H9 (cell line): ENCODE data around the gene FEN1. TPM values are rescaled to one million over a fixed set of nuclear protein-coding genes. Genes with fewer than 3 reads are reported as not detected.

Experiments
- DNase-seq: peaks from one replicate; pipeline ENCODE4 v3.0.0-alpha.2; 2017
- H2AFZ ChIP-seq: one replicate; pipeline ENCODE4 v1.6.1; 2013; ENCODE audit warnings: mild to moderate bottlenecking, low read length, control low read depth, moderate library complexity
- H2AK5ac ChIP-seq: 2 replicates; pipeline ENCODE4 v1.6.1; 2013; ENCODE audit warnings: low read length, control low read depth, mixed read lengths; ENCODE audit not compliant: insufficient read length
- H2BK120ac ChIP-seq: one replicate; pipeline ENCODE4 v1.6.1; 2013; ENCODE audit warnings: low read depth, mild to moderate bottlenecking, low read length, control low read depth, inconsistent platforms; ENCODE audit not compliant: poor library complexity, severe bottlenecking
- H2BK12ac ChIP-seq: 2 replicates; pipeline ENCODE4 v1.6.1; 2013; ENCODE audit warnings: low read length, control low read depth, mixed read lengths, low read depth; ENCODE audit not compliant: insufficient read length
- H2BK15ac ChIP-seq: 2 replicates; pipeline ENCODE4 v1.6.1; 2013; ENCODE audit warnings: low read depth, low read length, control low read depth
- H2BK20ac ChIP-seq: one replicate; pipeline ENCODE4 v1.6.1; 2013; ENCODE audit warnings: low read depth, mild to moderate bottlenecking, low read length, control low read depth, inconsistent platforms; ENCODE audit not compliant: poor library complexity, severe bottlenecking
- H2BK5ac ChIP-seq: 2 replicates; pipeline ENCODE4 v1.6.1; 2013; ENCODE audit warnings: low read length, control low read depth, mixed read lengths; ENCODE audit not compliant: insufficient read length
- H3K14ac ChIP-seq: 2 replicates; pipeline ENCODE4 v1.6.1; 2013; ENCODE audit warnings: low read length, control low read depth; ENCODE audit not compliant: insufficient read depth
- H3K18ac ChIP-seq: 2 replicates; pipeline ENCODE4 v1.6.1; 2013; ENCODE audit warnings: low read depth, mild to moderate bottlenecking, mixed read lengths, low read length, control low read depth; ENCODE audit not compliant: insufficient read length
- H3K23ac ChIP-seq: 2 replicates; pipeline ENCODE4 v1.6.1; 2013; ENCODE audit warnings: low read length, control low read depth, mixed read lengths, low read depth; ENCODE audit not compliant: insufficient read length
- H3K23me2 ChIP-seq: 2 replicates; pipeline ENCODE4 v1.6.1; 2013; ENCODE audit warnings: low read depth, mild to moderate bottlenecking, mixed read lengths, low read length, control low read depth; ENCODE audit not compliant: insufficient read length, poor library complexity, severe bottlenecking
- H3K27ac ChIP-seq: 2 replicates; pipeline ENCODE4 v1.5.1; 2013; ENCODE audit warnings: low read length, control low read depth, mixed read lengths, low read depth; ENCODE audit not compliant: insufficient read length
- H3K27me3 ChIP-seq: 2 replicates; pipeline ENCODE4 v1.6.1; 2013; ENCODE audit warnings: low read length, control low read depth, inconsistent platforms; ENCODE audit not compliant: insufficient read depth
- H3K4ac ChIP-seq: 2 replicates; pipeline ENCODE4 v1.6.1; 2013; ENCODE audit warnings: low read depth, mild to moderate bottlenecking, control low read depth, inconsistent platforms, low read length, moderate library complexity
- H3K4me1 ChIP-seq: 2 replicates; pipeline ENCODE4 v1.6.1; 2013; ENCODE audit warnings: low read length, control low read depth, inconsistent platforms; ENCODE audit not compliant: insufficient read depth
- H3K4me2 ChIP-seq: 2 replicates; pipeline ENCODE4 v1.6.1; 2013; ENCODE audit warnings: low read length, control low read depth, mixed read lengths; ENCODE audit not compliant: insufficient read length, insufficient read depth
- H3K56ac ChIP-seq: 2 replicates; pipeline ENCODE4 v1.6.1; 2013; ENCODE audit warnings: low read depth, mild to moderate bottlenecking, mixed read lengths, low read length, control low read depth; ENCODE audit not compliant: insufficient read length
- H3K79me1 ChIP-seq: 2 replicates; pipeline ENCODE4 v1.6.1; 2013; ENCODE audit warnings: low read depth, mild to moderate bottlenecking, moderate library complexity, low read length, control low read depth, inconsistent platforms; ENCODE audit not compliant: insufficient read depth, poor library complexity, severe bottlenecking
- H3K79me2 ChIP-seq: 2 replicates; pipeline ENCODE4 v1.6.1; 2013; ENCODE audit warnings: low read length, control low read depth, inconsistent platforms; ENCODE audit not compliant: insufficient read depth
- H3K9ac ChIP-seq: 2 replicates; pipeline ENCODE4 v1.6.1; 2013; ENCODE audit warnings: low read length, control low read depth, mixed read lengths; ENCODE audit not compliant: insufficient read length; ENCODE audit errors: extremely low read depth
- H3K9me3 ChIP-seq: one replicate; pipeline ENCODE4 v1.6.1; 2013; ENCODE audit warnings: low read depth, low read length, inconsistent platforms; ENCODE audit not compliant: control insufficient read depth
- H3T11ph ChIP-seq: one replicate; pipeline ENCODE4 v1.6.1; 2013; ENCODE audit warnings: mild to moderate bottlenecking, low read length, control low read depth, inconsistent platforms
- H4K20me1 ChIP-seq: one replicate; pipeline ENCODE4 v1.6.1; 2013; ENCODE audit not compliant: control insufficient read depth, insufficient read length, insufficient read depth
- H4K5ac ChIP-seq: 2 replicates; pipeline ENCODE4 v1.6.1; 2013; ENCODE audit warnings: low read depth, mild to moderate bottlenecking, mixed read lengths, low read length, control low read depth; ENCODE audit not compliant: insufficient read length
- H4K8ac ChIP-seq: replicated peaks from 2 replicates; pipeline ENCODE4 v1.6.1; 2013; ENCODE audit warnings: low read length, control low read depth, mixed read lengths, low read depth; ENCODE audit not compliant: insufficient read length
- H4K91ac ChIP-seq: 2 replicates; pipeline ENCODE4 v1.6.1; 2013; ENCODE audit warnings: low read depth, mild to moderate bottlenecking, moderate library complexity, mixed read lengths, low read length, control low read depth; ENCODE audit not compliant: insufficient read length
- H3K27ac Mint-ChIP-seq, 3 experiments: 2 replicates in 2 of 3; 3 replicates in 1 of 3; pipeline ENCODE4 v1.8.0; 2020 to 2021; ENCODE audit warnings: mixed read lengths in 3 of 3, mild to moderate bottlenecking in 1 of 3, moderate library complexity in 1 of 3
- H3K27me3 Mint-ChIP-seq: 2 replicates; pipeline ENCODE4 v1.8.0; 2021; ENCODE audit warnings: low read depth, mild to moderate bottlenecking, moderate library complexity, mixed read lengths
- H3K36me3 Mint-ChIP-seq, 3 experiments: 2 replicates in 2 of 3; 3 replicates in 1 of 3; pipeline ENCODE4 v1.8.0; 2020 to 2021; ENCODE audit warnings: low read depth in 3 of 3, mixed read lengths in 3 of 3; ENCODE audit not compliant: insufficient read depth in 1 of 3
- H3K4me1 Mint-ChIP-seq, 2 experiments: 2 replicates each; pipeline ENCODE4 v1.8.0; 2020; ENCODE audit warnings: mixed read lengths in 2 of 2
- H3K4me3 Mint-ChIP-seq, 2 experiments: 2 replicates in 1 of 2; 3 replicates in 1 of 2; pipeline ENCODE4 v1.8.0; 2020 to 2021; ENCODE audit warnings: mild to moderate bottlenecking in 2 of 2, mixed read lengths in 2 of 2, moderate library complexity in 1 of 2
- H3K9me3 Mint-ChIP-seq, 2 experiments: 2 replicates in 1 of 2; 3 replicates in 1 of 2; pipeline ENCODE4 v1.8.0; 2020; ENCODE audit warnings: mild to moderate bottlenecking in 2 of 2, mixed read lengths in 2 of 2, moderate library complexity in 1 of 2
- WGBS: extraction: QIAGEN DNeasy Blood & Tissue Kit; methylation state at CpG from one replicate; pipeline ENCODE4 v1.1.7; 2013; ENCODE audit warnings: missing lambda C conversion rate, low lambda C conversion rate, mixed read lengths; ENCODE audit not compliant: insufficient read length; ENCODE audit errors: extremely low coverage; 5-methylcytosine and 5-hydroxymethylcytosine counted together
- total RNA-seq: library from RNA; stranded (reverse); gene quantifications from 2 replicates; pipeline ENCODE4 v1.2.1, GENCODE V29; 2021
- TF ChIP-seq, protein P1 (sequence below): fragments of 200-600 bp; sonication (generic); conservative IDR thresholded peaks from 3 replicates; pipeline ENCODE4 v1.8.0; 2021; ENCODE audit warnings: antibody characterized with exemption, mild to moderate bottlenecking

The FEN1 gene
- total RNA-seq, 1 experiment from 2014 or later, result 114 TPM

DNA sequence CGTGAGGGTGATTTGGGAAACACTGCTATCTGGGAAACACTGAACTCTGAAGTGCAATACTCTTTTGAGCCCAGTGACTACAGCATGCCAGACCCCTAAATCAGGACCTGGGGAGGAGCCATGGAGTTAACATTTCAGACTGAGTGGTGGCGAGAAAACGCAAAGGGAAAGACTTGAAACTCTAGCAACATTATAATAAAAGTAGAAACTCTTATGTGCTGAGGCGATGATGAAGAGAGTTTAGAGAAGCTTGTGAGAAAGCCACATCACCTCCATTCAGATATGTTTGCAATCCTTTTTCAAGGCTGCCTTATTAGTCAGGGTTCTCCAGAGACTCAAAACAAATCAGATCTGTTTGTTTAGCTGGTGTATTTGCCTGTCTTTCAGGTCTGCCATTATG lies 1.9 kb downstream of the FEN1 start:
- H3K14ac ChIP-seq, result no peak overlapping the region
- H4K8ac ChIP-seq, result no peak overlapping the region
- no peak overlapping the region for H2BK15ac ChIP-seq
- H3K18ac ChIP-seq, result no peak overlapping the region
- H3K27me3 ChIP-seq, result no peaks in the 10 kb centered on the region
- TF ChIP-seq, protein P1, sequence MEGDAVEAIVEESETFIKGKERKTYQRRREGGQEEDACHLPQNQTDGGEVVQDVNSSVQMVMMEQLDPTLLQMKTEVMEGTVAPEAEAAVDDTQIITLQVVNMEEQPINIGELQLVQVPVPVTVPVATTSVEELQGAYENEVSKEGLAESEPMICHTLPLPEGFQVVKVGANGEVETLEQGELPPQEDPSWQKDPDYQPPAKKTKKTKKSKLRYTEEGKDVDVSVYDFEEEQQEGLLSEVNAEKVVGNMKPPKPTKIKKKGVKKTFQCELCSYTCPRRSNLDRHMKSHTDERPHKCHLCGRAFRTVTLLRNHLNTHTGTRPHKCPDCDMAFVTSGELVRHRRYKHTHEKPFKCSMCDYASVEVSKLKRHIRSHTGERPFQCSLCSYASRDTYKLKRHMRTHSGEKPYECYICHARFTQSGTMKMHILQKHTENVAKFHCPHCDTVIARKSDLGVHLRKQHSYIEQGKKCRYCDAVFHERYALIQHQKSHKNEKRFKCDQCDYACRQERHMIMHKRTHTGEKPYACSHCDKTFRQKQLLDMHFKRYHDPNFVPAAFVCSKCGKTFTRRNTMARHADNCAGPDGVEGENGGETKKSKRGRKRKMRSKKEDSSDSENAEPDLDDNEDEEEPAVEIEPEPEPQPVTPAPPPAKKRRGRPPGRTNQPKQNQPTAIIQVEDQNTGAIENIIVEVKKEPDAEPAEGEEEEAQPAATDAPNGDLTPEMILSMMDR, result no peak
- H3T11ph ChIP-seq, result no peak overlapping the region
- Mint-ChIP-seq H3K4me1 (peaks cover 20 to 26% of the 10 kb centered on the region in 2 experiments), H3K36me3 (peaks cover 27 to 62% (median 49%) of the 10 kb centered on the region in 3 experiments), H3K27me3 (no peaks in the 10 kb centered on the region; the same call in 1 of the 2 replicates), H3K27ac (peak overlapping the region in 2 of 3 experiments; percentile 22 to 40; a peak in 2 of 7 replicates), H3K4me3 (peak overlapping the region; percentile 5 to 29; a peak in 1 of 5 replicates), H3K9me3 (no peaks in the 10 kb centered on the region)
- H2AK5ac ChIP-seq, result no peak overlapping the region
- no peak overlapping the region for H2BK120ac ChIP-seq
- H2AFZ ChIP-seq, result no peak overlapping the region
- H4K91ac ChIP-seq, result no peak overlapping the region
- no peak overlapping the region for H2BK12ac ChIP-seq
- no peak overlapping the region for H3K56ac ChIP-seq
- H3K79me2 ChIP-seq, result peaks cover 16% of the 10 kb centered on the region; the same call in 1 of the 2 replicates
- no peaks in the 10 kb centered on the region for H3K4me1 ChIP-seq
- H3K4me2 ChIP-seq, result no peak overlapping the region
- no peak overlapping the region for H2BK5ac ChIP-seq
- H4K20me1 ChIP-seq, result peaks cover 2% of the 10 kb centered on the region
- H3K23me2 ChIP-seq, result peaks cover 3% of the 10 kb centered on the region
- no peak overlapping the region for H3K4ac ChIP-seq
- H3K79me1 ChIP-seq, result peaks cover 5% of the 10 kb centered on the region
- H3K9me3 ChIP-seq, result no peaks in the 10 kb centered on the region
- WGBS, result 100% methylated on average over 1 of the region's 4 CpGs
- H3K23ac ChIP-seq, result no peak overlapping the region
- no peak overlapping the region for H4K5ac ChIP-seq
- H2BK20ac ChIP-seq, result no peak overlapping the region
- H3K27ac ChIP-seq, result no peak overlapping the region
- peak overlapping the region; percentile 26 for H3K9ac ChIP-seq
- no peak for DNase-seq
